PC-9 (cell line): ENCODE measurements around the gene ME1.

Experiments
- CTCF ChIP-seq: fragments of 200-600 bp; sonication (generic); conservative IDR thresholded peaks from 2 replicates; pipeline ENCODE4 v1.6.1; 2017; ENCODE audit warnings: mixed run types, antibody characterized with exemption, mild to moderate bottlenecking, moderate library complexity
- EZH2 ChIP-seq: fragments of 200-600 bp; sonication (generic); IDR thresholded peaks from 2 replicates; pipeline ENCODE4 v1.8.0; 2017; ENCODE audit warnings: antibody characterized with exemption, low read depth

DNA sequence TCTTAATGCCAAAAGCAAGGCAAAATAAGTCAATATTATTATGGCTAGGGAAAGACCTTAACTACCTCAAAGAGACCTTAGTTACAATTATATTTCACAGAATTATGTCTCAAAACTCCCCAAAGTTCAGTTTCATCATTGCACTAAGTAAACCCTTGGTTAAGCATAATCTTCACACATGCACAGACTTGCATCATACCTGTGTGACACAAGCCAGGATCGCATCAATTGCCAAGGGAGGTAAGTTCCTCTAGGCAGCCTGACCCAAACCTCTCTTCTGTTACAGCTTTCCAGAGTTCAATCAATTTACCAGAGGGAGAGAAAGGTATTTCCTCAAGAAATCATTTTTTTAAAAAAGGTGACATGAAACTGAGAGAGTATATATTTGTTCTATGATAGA is 49.6 kb upstream of the ME1 start:
- TF ChIP-seq CTCF (no peak), EZH2 (no peak)
